Breast epithelium (tissue), 4 donors: ENCODE data around the gene DRICH1. TPM values are rescaled to one million over a fixed set of nuclear protein-coding genes. Genes with fewer than 3 reads are reported as not detected.
"Not testable (repeated sequence)": the region's sequence is repeated elsewhere in the genome, so short reads cannot be mapped to it uniquely, and the experiment has no call there.

Experiments used
- DNase-seq, 2 donors: peaks; one replicate each; pipeline ENCODE4 v3.0.0-alpha.2; 2019; ENCODE audit warnings: low spot score in 2 of 2
- H3K27ac ChIP-seq, 2 donors: fragments of 200-600 bp; sonication (generic) in 1 of 2; one replicate each; pipeline ENCODE4 v1.5.1; 2016 to 2019; ENCODE audit warnings: mild to moderate bottlenecking in 1 of 2
- H3K27me3 ChIP-seq, 2 donors: fragments of 200-600 bp; sonication (generic) in 1 of 2; one replicate each; pipeline versions ENCODE4 v1.5.1 to v1.6.0; 2017 to 2019; ENCODE audit warnings: control low read depth in 1 of 2, mild to moderate bottlenecking in 1 of 2
- H3K36me3 ChIP-seq: fragments of 200-600 bp; one replicate; pipeline ENCODE4 v1.5.1; 2019
- H3K4me1 ChIP-seq, 2 donors: fragments of 200-600 bp; sonication (generic); one replicate each; pipeline ENCODE4 v1.5.1; 2016 to 2019; ENCODE audit warnings: control low read depth in 1 of 2
- H3K4me3 ChIP-seq, 3 donors: fragments of 200-600 bp; sonication (generic); 1 replicate in 2 of 3; 2 replicates in 1 of 3; pipeline ENCODE4 v1.5.1; 2016 to 2019; ENCODE audit warnings: mild to moderate bottlenecking in 3 of 3, moderate library complexity in 2 of 3
- H3K9me3 ChIP-seq, 2 donors: fragments of 200-600 bp; sonication (generic) in 1 of 2; one replicate each; pipeline ENCODE4 v1.5.1; 2016 to 2019; ENCODE audit warnings: control low read depth in 1 of 2
- POLR2A ChIP-seq: fragments of 450-650 bp; IDR thresholded peaks from one replicate; pipeline ENCODE4 v1.6.1; 2016; ENCODE audit warnings: antibody characterized with exemption, mild to moderate bottlenecking, moderate library complexity
- POLR2AphosphoS5 ChIP-seq, 3 donors: sonication (generic); formaldehyde crosslinking; IDR thresholded peaks; one replicate each; pipeline ENCODE4 v1.6.1; 2017; ENCODE audit warnings: antibody characterized with exemption in 3 of 3
- intact Hi-C: fragments of 100-400 bp; cut with DNase I; formaldehyde crosslinking; loops from one replicate; pipeline ENCODE4 v1.15.1; 2023; ENCODE audit warnings: low total_unique reads
- total RNA-seq, 3 donors: library from RNA; depleted of rRNA; stranded (reverse); fragments of >200 nt; gene quantifications; one replicate each; pipeline ENCODE4 v1.1.0, GENCODE V29; 2016
- TF ChIP-seq, protein P1 (sequence below), 3 donors: fragments of 450-650 bp; IDR thresholded peaks; one replicate each; pipeline ENCODE4 v1.5.1; 2016 to 2017; ENCODE audit warnings: antibody characterized with exemption in 3 of 3, mild to moderate bottlenecking in 3 of 3, moderate library complexity in 3 of 3

Gene DRICH1
- total RNA-seq, 3 donors from 2014 or later = 1.0 to 1.3 TPM; not detected in 1

DNA sequence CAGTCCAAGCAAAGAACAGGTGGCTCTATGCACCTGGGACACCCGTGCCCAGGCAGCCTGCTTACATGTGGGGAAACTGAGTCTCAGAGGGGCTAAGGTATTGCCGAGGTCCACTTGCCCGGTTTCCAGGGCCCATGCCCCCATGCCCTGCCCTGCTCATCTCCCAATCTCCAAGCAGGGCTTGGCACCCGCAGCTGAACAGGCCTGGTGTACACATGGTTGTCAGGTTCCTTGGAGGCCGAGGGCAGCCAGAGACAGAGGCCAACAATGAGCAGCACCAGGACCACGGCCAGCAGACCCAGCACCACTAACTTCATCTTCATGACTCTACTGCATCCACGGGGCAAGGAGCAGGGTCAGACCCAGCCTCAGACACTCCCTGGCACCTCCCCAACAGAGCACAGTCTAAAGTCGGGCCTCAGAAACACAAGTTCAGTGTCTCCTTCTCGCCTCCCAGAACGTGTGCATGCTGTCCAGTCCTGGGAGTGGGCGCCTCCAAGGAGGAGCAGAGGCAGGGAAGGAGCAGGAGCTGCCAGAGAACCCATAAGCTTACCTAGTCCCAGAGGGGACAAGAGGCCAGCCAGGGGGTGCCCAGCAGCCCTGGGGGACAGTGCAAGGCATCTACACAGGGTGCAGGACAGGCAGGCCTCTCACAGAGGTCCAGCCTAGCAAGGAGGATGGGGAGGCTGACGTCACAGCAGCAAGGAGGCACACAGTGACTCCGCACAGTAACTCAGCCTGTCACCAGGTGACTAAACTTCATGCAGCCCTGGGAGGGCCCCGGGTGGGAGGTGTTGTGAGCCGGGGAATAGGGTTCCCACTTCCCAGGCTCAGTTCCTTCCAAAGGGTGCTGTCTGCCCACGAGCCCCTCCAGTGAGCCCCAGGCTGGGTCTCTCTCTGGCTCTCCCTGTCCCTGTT is 38.5 kb upstream of the DRICH1 start:
- intact Hi-C loops = no loop called here
- Histone ChIP-seq H3K9me3 (no peaks in the 10 kb centered on the region), H3K36me3 (no peaks in the 10 kb centered on the region), H3K27ac (no peak overlapping the region), H3K27me3 (no peaks in the 10 kb centered on the region), H3K4me1 (no peaks in the 10 kb centered on the region), H3K4me3 (no peak overlapping the region)
- TF ChIP-seq POLR2AphosphoS5 (IDR thresholded peaks at IDR 0.05) = no peak
- TF ChIP-seq, protein P1, sequence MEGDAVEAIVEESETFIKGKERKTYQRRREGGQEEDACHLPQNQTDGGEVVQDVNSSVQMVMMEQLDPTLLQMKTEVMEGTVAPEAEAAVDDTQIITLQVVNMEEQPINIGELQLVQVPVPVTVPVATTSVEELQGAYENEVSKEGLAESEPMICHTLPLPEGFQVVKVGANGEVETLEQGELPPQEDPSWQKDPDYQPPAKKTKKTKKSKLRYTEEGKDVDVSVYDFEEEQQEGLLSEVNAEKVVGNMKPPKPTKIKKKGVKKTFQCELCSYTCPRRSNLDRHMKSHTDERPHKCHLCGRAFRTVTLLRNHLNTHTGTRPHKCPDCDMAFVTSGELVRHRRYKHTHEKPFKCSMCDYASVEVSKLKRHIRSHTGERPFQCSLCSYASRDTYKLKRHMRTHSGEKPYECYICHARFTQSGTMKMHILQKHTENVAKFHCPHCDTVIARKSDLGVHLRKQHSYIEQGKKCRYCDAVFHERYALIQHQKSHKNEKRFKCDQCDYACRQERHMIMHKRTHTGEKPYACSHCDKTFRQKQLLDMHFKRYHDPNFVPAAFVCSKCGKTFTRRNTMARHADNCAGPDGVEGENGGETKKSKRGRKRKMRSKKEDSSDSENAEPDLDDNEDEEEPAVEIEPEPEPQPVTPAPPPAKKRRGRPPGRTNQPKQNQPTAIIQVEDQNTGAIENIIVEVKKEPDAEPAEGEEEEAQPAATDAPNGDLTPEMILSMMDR (IDR thresholded peaks at IDR 0.05) = no peak
- TF ChIP-seq POLR2A = no peak
- DNase-seq = no peak

DNA sequence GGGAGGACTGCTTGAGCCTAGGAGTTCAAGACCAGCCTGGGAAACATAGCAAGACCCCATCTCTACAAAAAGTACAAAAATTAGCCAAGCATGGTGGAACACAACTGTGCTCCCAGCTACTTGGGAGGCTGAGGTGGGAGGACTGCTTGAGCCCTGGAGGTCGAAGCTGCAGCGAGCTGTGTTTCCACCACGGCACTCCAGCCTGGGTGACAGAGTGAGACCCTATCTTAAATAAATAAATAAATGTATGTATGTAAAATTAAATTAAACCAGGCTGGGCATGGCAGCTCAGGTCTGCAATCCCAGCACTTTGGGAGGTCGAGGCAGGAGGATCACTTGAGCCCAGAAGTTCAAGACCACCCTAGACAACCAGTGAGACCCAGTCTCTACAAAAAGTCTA is 28.3 kb upstream of the DRICH1 start:
- H3K27me3 ChIP-seq, intact Hi-C loops, DNase-seq: not testable (repeated sequence)

DNA sequence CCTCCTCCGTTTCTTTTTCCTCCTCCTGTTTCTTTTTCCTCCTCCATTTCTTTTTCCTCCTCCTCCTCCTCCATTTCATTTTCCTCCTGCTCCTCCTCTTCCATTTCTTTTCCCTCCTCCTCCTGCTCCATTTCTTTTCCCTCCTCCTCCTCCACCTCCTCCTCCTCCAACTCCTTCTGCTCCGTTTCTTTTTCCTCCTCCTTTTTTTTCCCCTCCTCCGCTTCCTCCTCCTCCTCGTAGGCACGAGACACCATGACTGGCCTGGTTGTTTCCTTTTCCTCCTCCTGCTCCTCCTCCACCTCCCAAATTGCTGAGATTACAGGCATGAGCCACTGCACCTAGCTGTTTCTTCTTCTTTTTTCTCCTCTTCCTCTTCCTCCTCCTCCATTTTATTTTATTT is 25.6 kb upstream of the DRICH1 start:
- Histone ChIP-seq H3K27me3 (no peaks in the 10 kb centered on the region), H3K9me3 (no peaks in the 10 kb centered on the region), H3K27ac (no peak overlapping the region), H3K4me3 (no peak overlapping the region), H3K36me3 (no peaks in the 10 kb centered on the region), H3K4me1 (no peaks in the 10 kb centered on the region)
- TF ChIP-seq POLR2A (no peak), POLR2AphosphoS5 (IDR thresholded peaks at IDR 0.05) (no peak)
- TF ChIP-seq, protein P1 (IDR thresholded peaks at IDR 0.05) = no peak
- intact Hi-C loops = no loop called here
- no peak for DNase-seq

More for the DNA sequence above, 28.3 kb upstream of the DRICH1 start:
- not testable (repeated sequence) for H3K27ac ChIP-seq, H3K9me3 ChIP-seq, H3K36me3 ChIP-seq, H3K4me3 ChIP-seq, H3K4me1 ChIP-seq

DNA sequence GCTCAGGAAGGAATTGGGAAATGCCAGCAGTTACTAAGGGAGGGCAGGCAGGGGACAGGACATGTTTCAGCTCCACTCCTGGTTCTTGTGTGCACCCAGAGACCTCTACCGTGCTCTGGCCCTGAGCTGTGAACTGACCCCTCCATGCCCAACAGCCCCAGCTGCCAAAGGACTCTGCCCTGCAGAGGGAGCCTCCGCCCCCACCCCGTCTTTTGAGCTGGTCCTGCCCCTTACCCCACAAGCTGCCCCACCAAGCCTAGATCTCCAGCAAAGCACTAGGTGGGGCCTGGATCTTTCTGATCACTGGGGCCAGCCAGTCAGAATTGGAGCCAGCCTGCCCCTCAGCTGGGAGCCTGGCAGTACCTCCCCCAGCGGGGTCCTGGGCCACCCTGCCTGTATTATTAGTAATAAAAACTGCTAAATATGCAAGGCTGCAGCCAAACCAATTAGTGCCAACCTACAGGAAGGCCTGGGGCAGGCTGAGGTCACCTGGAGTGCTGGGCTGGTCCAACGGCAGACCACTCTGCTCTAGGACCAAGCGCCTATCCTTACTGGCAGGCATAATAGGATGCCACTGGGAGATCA is 23.9 kb upstream of the DRICH1 start:
- TF ChIP-seq, protein P1 (IDR thresholded peaks at IDR 0.05) = no peak
- no peak for TF ChIP-seq POLR2AphosphoS5 (IDR thresholded peaks at IDR 0.05)
- no peak for TF ChIP-seq POLR2A
- intact Hi-C loops = no loop called here
- no peak overlapping the region for H3K27ac ChIP-seq
- H3K4me1 ChIP-seq = no peaks in the 10 kb centered on the region
- no peaks in the 10 kb centered on the region for H3K9me3 ChIP-seq
- H3K27me3 ChIP-seq = no peaks in the 10 kb centered on the region
- no peak overlapping the region for H3K4me3 ChIP-seq
- no peaks in the 10 kb centered on the region for H3K36me3 ChIP-seq
- no peak for DNase-seq

DNA sequence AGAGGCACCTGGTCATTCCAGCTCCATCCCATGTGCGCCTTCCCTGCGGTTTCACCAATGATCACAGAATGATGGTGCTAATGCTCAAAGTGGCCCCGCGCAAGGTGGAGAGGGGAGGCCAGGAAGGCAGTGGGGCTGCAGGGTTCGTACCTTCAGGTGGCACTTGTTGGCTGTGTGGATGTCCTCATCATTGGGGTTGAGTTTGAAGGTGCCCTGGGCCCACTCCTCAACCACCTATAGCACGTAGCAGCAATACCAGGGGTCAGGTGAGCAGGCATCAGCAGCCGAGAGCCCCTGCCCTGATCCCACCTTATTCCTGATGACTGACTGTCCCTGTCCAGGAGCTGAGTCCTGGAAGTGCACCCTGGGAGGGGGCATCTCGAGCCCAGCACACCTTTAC is 20.6 kb upstream of the DRICH1 start:
- intact Hi-C loops = no loop called here
- Histone ChIP-seq H3K9me3 (no peaks in the 10 kb centered on the region), H3K27me3 (no peaks in the 10 kb centered on the region), H3K4me1 (no peaks in the 10 kb centered on the region), H3K4me3 (no peak overlapping the region), H3K36me3 (no peaks in the 10 kb centered on the region), H3K27ac (no peak overlapping the region)
- no peak for TF ChIP-seq POLR2AphosphoS5 (IDR thresholded peaks at IDR 0.05)
- TF ChIP-seq, protein P1 (IDR thresholded peaks at IDR 0.05) = no peak
- no peak for TF ChIP-seq POLR2A
- DNase-seq = no peak
